ENCODE results near the gene ZNF20. TPM values are rescaled to one million over a fixed set of nuclear protein-coding genes. Genes with fewer than 3 reads are reported as not detected.

The ZNF20 gene
- 1.1 TPM in 2 replicates for total RNA-seq (2014; rRNA removed; shearing (Covaris generic))

GRCh38 chr19:12139885-12140544, at the start of gene ZNF20:
Gene ZNF20, minus strand, starts transcription at chr19:12140350. Its CDS starts 168 bp downstream, at chr19:12140182.
- peak; percentile 93 for DNase-seq (ENCODE audit: low spot score)

GRCh38 chr19:12187625-12188024, 47.5 kb upstream of the ZNF20 start:
- DNase-seq (ENCODE audit: low spot score), result no peak

GRCh38 chr19:12180377-12180776, 40.2 kb upstream of the ZNF20 start:
- DNase-seq (ENCODE audit: low spot score), result no peak

- no peak for DNase-seq (ENCODE audit: low spot score)
Measured at GRCh38 chr19:12166626-12167025, 26.5 kb upstream of the ZNF20 start.

GRCh38 chr19:12163826-12164225, 23.7 kb upstream of the ZNF20 start:
- DNase-seq (ENCODE audit: low spot score), result peak; percentile 0

GRCh38 chr19:12162882-12163806, 23.0 kb upstream of the ZNF20 start, which contains the start of gene ZNF136:
Gene ZNF136, plus strand, starts transcription at chr19:12163096. Its CDS starts 108 bp downstream, at chr19:12163204.
- peak; percentile 86 for DNase-seq (ENCODE audit: low spot score)

- no peak for DNase-seq (ENCODE audit: low spot score)
Measured at GRCh38 chr19:12162513-12162881, 22.3 kb upstream of the ZNF20 start.

GRCh38 chr19:12159773-12160414, 19.7 kb upstream of the ZNF20 start:
- DNase-seq (ENCODE audit: low spot score), result no peak

- no peak for DNase-seq (ENCODE audit: low spot score)
Measured at GRCh38 chr19:12156223-12157058, 16.3 kb upstream of the ZNF20 start, which contains the start of gene ZNF625. Gene ZNF625, minus strand, starts transcription at chr19:12156734. Its CDS starts 176 bp downstream, at chr19:12156558.

- no peak for DNase-seq (ENCODE audit: low spot score)
Measured at GRCh38 chr19:12155324-12155860, 15.2 kb upstream of the ZNF20 start.

- DNase-seq (ENCODE audit: low spot score), result no peak
Measured at GRCh38 chr19:12145348-12145747, 5.2 kb upstream of the ZNF20 start.

GRCh38 chr19:12141405-12141736, 1.2 kb upstream of the ZNF20 start:
- DNase-seq (ENCODE audit: low spot score), result no peak

GRCh38 chr19:12140545-12141404, 625 bp upstream of the ZNF20 start:
- peak; percentile 88 for DNase-seq (ENCODE audit: low spot score)

- no peak for DNase-seq (ENCODE audit: low spot score)
Measured at GRCh38 chr19:12139269-12139668, 881 bp downstream of the ZNF20 start.

GRCh38 chr19:12137221-12137940, 2.8 kb downstream of the ZNF20 start:
- peak; percentile 7 for DNase-seq (ENCODE audit: low spot score)

GRCh38 chr19:12133069-12133468, 7.1 kb downstream of the ZNF20 start:
- no peak for DNase-seq (ENCODE audit: low spot score)

GRCh38 chr19:12126707-12127106, 13.4 kb downstream of the ZNF20 start:
- DNase-seq (ENCODE audit: low spot score), result peak; percentile 21

- DNase-seq (ENCODE audit: low spot score), result no peak
Measured at GRCh38 chr19:12117201-12117970, 22.8 kb downstream of the ZNF20 start.

Data from HT-29 (cell line).